Neural crest cell (in vitro differentiated cells): Measurements from ENCODE around the gene MTCL1. TPM values are rescaled to one million over a fixed set of nuclear protein-coding genes. Genes with fewer than 3 reads are reported as not detected.

Source experiments
- DNase-seq: peaks from one replicate; pipeline ENCODE4 v3.0.0; 2021; ENCODE audit warnings: low read depth, mixed read lengths, low spot score
- H3K27ac Mint-ChIP-seq: one replicate; pipeline ENCODE4 v1.8.0; 2021; ENCODE audit warnings: mild to moderate bottlenecking, mixed read lengths; ENCODE audit not compliant: unreplicated experiment
- H3K27me3 Mint-ChIP-seq: 2 replicates; pipeline ENCODE4 v1.8.0; 2021; ENCODE audit warnings: low read depth, mild to moderate bottlenecking, mixed read lengths
- H3K36me3 Mint-ChIP-seq: 2 replicates; pipeline ENCODE4 v1.8.0; 2021; ENCODE audit warnings: low read depth, mild to moderate bottlenecking, mixed read lengths
- H3K4me1 Mint-ChIP-seq: 2 replicates; pipeline ENCODE4 v1.8.0; 2021; ENCODE audit warnings: mixed read lengths
- H3K4me3 Mint-ChIP-seq: one replicate; pipeline ENCODE4 v1.8.0; 2021; ENCODE audit warnings: mild to moderate bottlenecking, mixed read lengths
- H3K9me3 Mint-ChIP-seq: 2 replicates; pipeline ENCODE4 v1.8.0; 2021; ENCODE audit warnings: mixed read lengths
- total RNA-seq: library from RNA; stranded (reverse); gene quantifications from 2 replicates; pipeline ENCODE4 v1.2.1, GENCODE V29; 2021
- TF ChIP-seq, protein P1 (sequence below): fragments of 200-600 bp; sonication (generic); conservative IDR thresholded peaks from 2 replicates; pipeline ENCODE4 v1.5.0; 2021; ENCODE audit warnings: antibody characterized with exemption, mild to moderate bottlenecking

MTCL1 gene
- total RNA-seq, 1 donor from 2014 or later, result 17.8 TPM

DNA sequence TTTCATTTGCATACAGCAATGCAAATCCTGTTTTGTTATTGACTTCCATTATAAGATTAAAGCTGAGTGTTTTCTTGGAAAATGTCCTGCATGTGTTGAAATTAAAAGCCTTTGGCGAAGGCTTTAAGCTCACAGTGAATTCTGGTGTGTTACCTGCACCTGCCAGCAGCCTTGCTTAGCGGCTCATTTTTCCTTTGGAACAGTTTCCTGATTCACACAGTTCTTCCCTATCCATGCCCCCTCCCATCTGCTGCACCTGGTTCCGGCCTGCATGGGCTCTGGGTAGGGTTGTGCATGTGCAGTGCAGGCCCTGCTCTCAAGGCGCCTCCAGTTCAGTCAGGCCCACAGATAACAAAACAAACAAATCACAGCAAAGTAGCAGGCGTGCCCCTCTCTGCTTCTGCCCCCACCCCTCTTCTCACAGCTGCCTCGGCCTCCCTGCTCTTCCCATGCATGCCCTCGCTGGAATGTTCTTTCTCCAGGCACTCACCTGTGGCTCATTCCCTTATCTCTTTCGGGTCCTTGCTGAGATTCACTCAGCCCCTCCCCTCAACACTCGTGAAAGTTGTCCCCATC is 15.8 kb downstream of the MTCL1 start:
- peaks cover 6% of the 10 kb centered on the region for H3K4me1 Mint-ChIP-seq
- no peaks in the 10 kb centered on the region for H3K9me3 Mint-ChIP-seq
- H3K4me3 Mint-ChIP-seq, result no peak overlapping the region
- TF ChIP-seq, protein P1, sequence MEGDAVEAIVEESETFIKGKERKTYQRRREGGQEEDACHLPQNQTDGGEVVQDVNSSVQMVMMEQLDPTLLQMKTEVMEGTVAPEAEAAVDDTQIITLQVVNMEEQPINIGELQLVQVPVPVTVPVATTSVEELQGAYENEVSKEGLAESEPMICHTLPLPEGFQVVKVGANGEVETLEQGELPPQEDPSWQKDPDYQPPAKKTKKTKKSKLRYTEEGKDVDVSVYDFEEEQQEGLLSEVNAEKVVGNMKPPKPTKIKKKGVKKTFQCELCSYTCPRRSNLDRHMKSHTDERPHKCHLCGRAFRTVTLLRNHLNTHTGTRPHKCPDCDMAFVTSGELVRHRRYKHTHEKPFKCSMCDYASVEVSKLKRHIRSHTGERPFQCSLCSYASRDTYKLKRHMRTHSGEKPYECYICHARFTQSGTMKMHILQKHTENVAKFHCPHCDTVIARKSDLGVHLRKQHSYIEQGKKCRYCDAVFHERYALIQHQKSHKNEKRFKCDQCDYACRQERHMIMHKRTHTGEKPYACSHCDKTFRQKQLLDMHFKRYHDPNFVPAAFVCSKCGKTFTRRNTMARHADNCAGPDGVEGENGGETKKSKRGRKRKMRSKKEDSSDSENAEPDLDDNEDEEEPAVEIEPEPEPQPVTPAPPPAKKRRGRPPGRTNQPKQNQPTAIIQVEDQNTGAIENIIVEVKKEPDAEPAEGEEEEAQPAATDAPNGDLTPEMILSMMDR, result no peak
- no peaks in the 10 kb centered on the region for H3K27me3 Mint-ChIP-seq
- peaks cover 8% of the 10 kb centered on the region for H3K36me3 Mint-ChIP-seq
- H3K27ac Mint-ChIP-seq, result no peak overlapping the region
- DNase-seq, result no peak

DNA sequence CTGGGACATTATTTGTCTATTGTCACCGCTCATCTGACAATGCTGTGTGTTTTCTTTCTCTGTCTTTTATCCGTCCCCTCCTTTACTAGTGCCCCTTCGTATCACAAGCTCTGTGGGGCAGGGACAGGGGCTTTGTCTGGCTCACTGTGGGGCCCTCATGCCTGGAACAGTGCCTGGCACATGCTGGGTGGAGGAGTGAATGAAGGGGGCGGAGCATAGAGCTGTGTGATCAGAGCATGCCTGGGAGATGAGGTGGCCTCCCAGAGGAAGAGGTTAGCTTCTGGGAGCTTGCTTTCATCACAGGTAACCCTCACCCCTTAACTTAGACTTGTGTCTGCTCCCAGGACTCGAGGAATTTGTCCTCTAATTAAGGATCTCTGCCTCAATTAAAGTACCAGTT is 16.4 kb downstream of the MTCL1 start:
- TF ChIP-seq, protein P1, result no peak
- Mint-ChIP-seq H3K27me3 (no peaks in the 10 kb centered on the region), H3K27ac (peak overlapping the region; percentile 31), H3K4me3 (no peak overlapping the region), H3K36me3 (peaks cover 9% of the 10 kb centered on the region), H3K9me3 (no peaks in the 10 kb centered on the region), H3K4me1 (peaks cover 6% of the 10 kb centered on the region)
- DNase-seq, result no peak

DNA sequence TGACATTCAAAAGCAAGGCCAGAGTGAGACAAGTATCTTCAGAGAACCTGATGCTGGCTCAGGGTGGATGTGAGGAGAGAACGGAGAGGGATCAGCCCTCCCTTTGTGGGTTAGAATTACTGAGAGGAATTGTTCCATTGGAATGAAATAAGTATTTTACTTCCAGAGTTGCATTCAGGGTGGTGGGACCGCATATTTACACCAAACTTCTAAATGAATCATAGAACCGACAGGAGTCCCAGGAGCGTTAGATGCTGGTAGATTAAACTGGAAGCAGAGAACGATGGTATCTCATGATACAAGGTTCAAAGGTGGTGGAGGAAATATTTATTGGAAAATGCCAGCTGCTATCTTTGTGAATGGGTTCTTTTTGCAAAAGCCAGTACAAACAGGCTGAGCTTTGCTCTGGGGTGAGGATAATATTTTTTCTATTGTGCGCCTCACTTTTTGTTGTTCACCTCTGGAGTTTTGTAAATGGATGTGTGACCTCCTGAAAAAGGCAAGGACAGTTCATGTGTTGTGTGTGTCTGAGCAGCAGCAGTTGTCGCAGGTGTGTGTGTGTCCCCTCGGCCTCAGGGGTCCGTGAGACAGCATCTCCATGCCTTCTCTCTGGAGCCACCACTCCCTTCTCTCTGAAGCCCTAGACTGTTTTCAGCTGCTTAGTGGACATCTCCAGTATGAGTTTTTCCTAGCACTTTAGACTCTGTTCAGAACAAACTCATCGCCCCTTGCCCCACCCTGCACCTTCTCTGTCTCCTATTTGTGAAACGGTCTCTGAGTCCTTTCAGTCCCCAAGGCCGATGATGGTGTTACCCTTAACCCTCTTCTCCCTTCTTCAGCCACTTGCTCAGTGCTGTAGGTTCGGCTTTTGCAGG is 17.8 kb downstream of the MTCL1 start:
- H3K9me3 Mint-ChIP-seq, result no peaks in the 10 kb centered on the region
- H3K4me1 Mint-ChIP-seq, result no peaks in the 10 kb centered on the region
- H3K36me3 Mint-ChIP-seq, result peaks cover 14% of the 10 kb centered on the region
- no peak for DNase-seq
- H3K4me3 Mint-ChIP-seq, result no peak overlapping the region
- TF ChIP-seq, protein P1, result no peak
- no peak overlapping the region for H3K27ac Mint-ChIP-seq
- H3K27me3 Mint-ChIP-seq, result no peaks in the 10 kb centered on the region

DNA sequence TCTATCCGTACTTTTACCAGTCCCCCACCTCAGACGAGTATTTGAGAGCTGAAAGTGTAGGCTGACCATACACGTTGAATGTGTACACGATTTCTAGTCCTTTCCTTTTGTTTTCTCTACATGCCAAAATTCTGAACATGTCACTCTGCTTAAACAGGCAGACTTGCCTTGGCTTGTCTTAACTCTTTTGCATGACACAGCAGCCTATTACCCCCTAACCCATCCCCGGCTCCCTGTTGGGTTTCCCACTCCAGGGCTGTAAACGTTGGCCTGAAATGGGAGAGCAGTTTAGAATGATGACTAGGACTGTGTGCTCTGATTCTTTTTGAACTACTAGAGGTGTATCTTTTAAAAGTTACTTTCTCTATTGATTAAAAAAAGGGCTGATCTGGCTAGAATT is 19.1 kb downstream of the MTCL1 start:
- Mint-ChIP-seq H3K27ac (no peak overlapping the region), H3K4me3 (no peak overlapping the region), H3K9me3 (no peaks in the 10 kb centered on the region), H3K4me1 (no peaks in the 10 kb centered on the region), H3K27me3 (no peaks in the 10 kb centered on the region), H3K36me3 (peaks cover 14% of the 10 kb centered on the region)
- TF ChIP-seq, protein P1, result no peak
- no peak for DNase-seq

DNA sequence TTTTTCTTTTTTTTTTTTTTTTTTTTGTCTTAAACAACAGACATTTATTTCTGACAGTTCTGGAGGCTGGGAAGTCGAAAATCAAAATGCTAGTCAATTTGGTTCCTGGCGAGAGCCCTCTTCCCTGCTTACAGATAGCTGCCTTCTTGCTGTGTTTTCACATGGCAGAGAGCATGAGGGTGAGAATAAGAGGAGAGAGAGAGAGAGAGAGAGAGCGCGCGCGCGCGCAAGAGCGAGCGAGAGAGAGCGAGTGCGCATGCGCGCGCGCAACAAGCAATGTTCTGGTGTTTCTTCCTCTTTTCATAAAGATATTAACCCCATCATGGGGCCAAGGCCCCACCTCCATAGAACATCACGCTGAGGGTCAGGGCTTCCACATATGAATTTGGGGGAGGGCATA is 20.9 kb downstream of the MTCL1 start:
- Mint-ChIP-seq H3K27me3 (no peaks in the 10 kb centered on the region), H3K4me3 (no peak overlapping the region), H3K27ac (peak overlapping the region; percentile 39), H3K4me1 (no peaks in the 10 kb centered on the region), H3K9me3 (no peaks in the 10 kb centered on the region), H3K36me3 (peaks cover 14% of the 10 kb centered on the region)
- no peak for DNase-seq
- TF ChIP-seq, protein P1, result no peak
